Activated CD8-positive, alpha-beta memory T cell treated with anti-CD3 and anti-CD28 coated beads, Interleukin-2, amount 50 U/mL, for 4 hours (primary cell): ENCODE results near the gene MAPKBP1.
"Not testable (repeated sequence)": the region's sequence is repeated elsewhere in the genome, so short reads cannot be mapped to it uniquely, and the experiment has no call there.

Source experiments
- DNase-seq: peaks from one replicate; pipeline ENCODE4 v3.0.0-alpha.2; 2020

MAPKBP1 gene, protein sequence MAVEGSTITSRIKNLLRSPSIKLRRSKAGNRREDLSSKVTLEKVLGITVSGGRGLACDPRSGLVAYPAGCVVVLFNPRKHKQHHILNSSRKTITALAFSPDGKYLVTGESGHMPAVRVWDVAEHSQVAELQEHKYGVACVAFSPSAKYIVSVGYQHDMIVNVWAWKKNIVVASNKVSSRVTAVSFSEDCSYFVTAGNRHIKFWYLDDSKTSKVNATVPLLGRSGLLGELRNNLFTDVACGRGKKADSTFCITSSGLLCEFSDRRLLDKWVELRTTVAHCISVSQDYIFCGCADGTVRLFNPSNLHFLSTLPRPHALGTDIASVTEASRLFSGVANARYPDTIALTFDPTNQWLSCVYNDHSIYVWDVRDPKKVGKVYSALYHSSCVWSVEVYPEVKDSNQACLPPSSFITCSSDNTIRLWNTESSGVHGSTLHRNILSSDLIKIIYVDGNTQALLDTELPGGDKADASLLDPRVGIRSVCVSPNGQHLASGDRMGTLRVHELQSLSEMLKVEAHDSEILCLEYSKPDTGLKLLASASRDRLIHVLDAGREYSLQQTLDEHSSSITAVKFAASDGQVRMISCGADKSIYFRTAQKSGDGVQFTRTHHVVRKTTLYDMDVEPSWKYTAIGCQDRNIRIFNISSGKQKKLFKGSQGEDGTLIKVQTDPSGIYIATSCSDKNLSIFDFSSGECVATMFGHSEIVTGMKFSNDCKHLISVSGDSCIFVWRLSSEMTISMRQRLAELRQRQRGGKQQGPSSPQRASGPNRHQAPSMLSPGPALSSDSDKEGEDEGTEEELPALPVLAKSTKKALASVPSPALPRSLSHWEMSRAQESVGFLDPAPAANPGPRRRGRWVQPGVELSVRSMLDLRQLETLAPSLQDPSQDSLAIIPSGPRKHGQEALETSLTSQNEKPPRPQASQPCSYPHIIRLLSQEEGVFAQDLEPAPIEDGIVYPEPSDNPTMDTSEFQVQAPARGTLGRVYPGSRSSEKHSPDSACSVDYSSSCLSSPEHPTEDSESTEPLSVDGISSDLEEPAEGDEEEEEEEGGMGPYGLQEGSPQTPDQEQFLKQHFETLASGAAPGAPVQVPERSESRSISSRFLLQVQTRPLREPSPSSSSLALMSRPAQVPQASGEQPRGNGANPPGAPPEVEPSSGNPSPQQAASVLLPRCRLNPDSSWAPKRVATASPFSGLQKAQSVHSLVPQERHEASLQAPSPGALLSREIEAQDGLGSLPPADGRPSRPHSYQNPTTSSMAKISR (N-terminal part only)

DNA sequence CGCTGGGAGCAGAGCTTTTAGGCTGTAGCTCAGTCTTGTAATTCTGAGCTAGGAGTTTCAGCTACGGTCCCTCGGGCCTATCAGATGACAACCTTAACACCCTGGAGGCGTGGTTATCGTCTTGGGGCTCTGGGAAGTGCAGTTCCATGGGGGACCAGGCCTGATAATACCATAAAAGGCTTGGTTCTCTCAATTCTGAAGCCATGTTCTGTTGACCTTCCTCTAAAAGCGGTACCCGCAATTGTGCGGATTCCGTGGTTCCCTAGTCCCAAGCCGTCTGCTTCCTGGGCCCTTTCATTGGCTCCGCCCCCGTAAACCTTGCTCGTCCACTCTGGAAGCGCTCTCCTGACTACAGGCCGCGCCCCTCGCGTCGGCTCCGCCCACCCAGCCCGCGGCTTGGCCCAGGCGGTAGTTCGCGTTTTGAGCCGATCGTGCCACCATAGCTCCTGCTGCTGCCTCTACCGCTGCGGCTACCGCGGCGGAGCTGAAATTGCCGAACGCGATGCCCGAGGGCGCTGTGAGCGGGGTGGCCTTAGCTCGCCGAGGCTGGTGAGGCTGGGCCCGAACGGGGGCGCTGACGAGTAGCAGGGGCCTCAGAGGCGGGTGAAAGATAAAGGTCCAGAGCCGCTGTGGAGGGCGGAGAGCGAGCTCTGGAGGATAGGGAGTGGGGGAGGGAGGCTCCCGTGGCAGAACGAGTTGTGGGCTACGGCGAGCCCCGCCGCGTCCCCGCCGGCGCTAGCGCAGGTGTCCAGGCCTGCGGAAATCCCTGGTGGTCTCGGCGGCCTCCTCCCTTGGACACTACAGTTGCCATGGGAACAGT lies at the start of gene MAPKBP1:
TSS of gene MAPKBP1 (plus strand) at position 423 of the 820 bp plus-strand sequence. CDS start 792 bp downstream, outside the sequence.
- DNase-seq, result peak; percentile 97

DNA sequence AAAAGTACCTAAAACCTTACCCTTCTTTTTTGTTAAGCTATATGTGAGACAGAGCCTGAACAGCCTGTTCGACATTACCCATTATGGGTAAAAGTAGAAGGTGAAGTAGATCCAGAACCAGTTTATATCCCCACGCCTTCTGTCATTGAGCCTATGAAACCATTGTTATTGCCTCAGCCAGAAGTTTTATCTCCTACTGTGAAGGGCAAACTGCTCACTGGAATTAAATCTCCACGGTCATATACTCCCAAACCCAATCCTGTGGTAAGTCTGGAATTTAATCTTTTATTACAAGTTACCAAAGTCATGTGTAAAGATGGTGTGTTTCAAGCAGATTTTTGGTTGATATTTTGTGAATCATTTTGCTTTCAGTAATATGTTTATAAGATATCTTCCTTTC lies 47.1 kb upstream of the MAPKBP1 start:
- DNase-seq, result no peak

DNA sequence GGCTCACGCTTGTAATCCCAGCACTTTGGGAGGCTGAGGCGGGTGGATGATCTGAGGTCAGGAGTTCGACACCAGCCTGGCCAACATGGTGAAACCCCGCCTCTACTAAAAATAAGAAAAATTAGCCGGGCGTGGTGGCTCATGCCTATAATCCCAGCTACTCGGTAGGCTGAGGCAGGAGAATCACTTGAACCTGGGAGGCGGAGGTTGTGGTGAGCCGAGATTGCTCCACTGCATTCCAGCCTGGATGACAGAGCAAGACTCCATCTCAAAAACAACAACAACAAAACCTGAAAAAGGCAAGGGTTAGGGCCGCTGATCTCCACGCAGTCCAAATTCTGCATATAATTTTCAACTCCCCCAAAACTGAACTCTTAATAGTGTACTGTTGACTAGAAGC lies 46.2 kb upstream of the MAPKBP1 start:
- not testable (repeated sequence) for DNase-seq

DNA sequence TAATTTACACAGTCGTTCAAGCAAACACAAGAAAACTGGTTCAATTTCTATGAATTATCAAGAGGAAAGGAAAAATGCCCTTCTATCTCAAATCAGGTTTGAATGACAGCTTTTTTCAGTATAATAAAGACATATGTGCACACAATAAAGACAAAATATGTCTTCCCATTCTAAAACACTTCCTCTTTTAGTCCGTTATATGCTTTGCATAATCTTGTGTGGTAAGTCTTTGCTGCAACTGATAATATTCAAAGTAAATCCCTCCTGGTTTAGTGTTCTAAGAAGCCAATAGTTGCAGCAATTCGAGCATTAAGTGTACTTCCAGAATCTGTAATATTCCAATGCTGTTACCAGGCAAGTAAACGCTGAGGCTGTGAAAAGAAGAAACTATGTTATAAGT lies 43.7 kb upstream of the MAPKBP1 start:
- no peak for DNase-seq

DNA sequence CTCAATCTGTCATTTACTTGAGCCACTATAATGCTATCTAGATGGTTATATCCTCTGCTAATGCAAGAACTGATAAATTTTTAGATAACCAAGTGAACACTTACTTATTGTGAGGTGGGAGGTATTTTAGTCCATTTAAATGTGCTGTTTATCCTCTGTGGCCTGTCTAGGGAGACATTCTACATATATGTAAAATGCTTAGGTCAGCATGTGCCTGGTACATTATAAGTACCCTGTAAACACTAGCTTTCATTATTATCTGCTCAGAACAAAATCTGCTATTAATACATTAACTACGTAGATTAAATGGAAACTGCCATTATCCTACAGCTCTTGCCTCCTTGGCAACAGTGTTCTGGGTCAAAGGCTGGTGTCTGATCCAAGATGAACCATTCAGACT lies 41.8 kb upstream of the MAPKBP1 start:
- no peak for DNase-seq

DNA sequence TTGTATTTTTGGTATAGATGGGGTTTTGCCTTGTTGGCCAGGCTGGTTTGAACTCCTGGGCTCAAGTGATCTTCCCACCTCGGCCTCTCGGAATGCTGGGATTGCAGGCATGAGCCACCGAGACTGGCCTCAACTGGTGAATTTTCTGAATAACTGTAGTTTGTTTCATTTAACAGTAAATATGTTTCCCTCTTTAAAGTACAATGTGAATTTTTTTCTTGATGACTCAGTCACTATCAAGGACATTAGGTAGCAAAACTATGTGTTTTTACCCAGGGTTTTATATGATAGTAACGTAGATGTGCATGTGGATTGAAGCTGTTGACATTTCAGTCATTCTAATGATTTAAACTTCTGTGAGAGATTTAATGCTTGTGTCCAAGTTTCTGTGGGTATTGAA lies 40.2 kb upstream of the MAPKBP1 start:
- DNase-seq, result no peak

DNA sequence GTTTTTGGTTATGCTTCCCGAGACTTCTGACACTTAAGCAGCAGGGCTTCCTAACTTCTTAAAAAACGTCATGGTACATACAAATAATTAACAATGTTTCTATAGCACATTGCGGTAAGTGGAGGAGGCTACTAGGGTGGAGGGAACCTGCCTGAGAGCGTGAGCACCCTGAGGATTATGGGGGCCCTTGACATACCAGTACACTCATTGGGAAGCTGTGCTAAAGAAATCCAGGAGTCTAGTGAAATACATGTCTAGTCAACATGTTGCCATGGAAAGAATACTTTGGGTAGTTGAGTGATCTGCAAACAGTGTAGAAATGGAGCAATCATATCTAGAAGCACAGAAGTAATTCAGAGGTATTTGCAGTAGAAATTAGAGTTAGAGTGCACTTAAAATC lies 39.2 kb upstream of the MAPKBP1 start:
- no peak for DNase-seq

DNA sequence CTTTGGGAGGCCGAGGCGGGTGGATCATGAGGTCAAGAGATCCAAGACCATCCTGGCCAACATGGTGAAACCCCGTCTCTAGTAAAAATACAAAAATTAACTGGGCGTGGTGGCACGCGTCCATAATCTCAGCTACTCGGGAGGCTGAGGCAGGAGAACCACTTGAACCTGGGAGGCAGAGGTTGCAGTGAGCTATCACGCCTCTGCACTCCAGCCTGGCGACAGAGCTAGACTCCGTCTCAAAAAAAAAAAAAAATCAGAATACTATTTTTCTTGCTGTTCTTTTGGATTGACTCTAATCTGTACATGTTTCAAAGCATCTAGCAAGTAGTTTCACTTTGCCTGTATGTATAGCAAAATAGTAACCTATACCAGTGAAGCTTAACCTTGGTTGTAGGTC lies 38.8 kb upstream of the MAPKBP1 start:
- not testable (repeated sequence) for DNase-seq

DNA sequence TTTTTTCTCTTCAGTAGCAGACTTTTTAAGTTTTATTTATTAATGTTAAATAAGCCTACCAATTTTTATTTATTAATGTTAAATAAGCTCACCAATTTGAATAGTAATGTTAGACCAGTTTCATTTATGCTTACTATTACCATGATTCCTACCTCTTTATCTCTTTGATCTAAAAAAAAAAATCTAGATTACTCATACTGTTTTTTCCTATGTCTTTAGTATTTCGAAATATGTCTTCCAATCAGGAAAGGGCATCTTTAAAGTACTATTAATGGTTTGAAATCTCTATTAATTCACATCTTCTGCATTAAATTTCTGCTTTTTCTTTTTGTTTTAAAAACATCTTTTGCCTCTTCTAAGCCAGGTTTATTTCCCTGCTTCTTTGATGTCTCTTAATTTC lies 27.5 kb upstream of the MAPKBP1 start:
- DNase-seq, result no peak

DNA sequence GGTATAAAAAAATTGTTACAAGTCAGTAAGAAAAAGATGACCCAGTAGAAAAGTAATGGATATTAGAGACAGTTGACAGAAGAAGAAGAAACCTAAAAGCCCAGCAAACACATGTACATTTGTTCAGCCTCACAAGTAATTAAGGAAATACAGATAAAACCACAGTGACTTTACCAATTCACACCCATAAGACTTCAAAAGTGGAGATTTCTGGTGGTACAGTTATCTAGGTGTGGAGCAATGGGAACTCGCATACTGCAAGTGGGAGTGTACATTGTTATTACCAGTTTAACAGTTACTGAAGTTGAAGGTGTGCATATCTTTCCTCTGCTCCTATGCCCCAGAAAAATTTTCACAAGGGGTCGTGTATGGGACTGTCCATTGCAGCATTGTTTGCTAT lies 18.1 kb upstream of the MAPKBP1 start:
- no peak for DNase-seq

DNA sequence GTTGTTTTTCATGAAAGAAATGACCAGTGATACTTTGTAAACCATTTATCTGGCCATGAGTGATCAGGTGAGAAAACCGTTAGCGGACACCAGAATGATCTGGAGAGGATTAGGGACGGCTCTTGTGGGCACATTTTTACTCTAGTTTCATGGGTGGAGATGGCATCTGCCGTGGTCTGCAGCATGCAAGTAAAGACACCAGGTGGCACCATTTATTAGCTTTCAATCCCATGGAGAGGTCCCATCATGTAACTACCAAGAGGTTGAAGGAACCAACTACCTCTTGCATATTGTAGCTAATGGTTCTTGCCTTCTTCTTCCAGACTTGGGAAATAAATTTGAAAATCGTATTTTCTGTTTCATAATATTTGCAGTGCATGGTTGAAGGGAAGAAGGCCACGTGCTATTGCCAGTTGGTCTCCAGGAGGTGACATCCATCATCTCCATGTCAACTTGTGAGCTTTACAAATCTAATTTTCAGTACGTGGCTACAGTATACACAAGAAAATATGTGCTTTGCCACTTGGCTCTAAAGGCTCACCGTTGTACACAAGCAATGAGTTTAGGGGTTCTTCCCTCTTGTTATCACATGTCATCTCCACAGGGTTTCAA lies 1.5 kb upstream of the MAPKBP1 start:
- DNase-seq, result peak; percentile 52

DNA sequence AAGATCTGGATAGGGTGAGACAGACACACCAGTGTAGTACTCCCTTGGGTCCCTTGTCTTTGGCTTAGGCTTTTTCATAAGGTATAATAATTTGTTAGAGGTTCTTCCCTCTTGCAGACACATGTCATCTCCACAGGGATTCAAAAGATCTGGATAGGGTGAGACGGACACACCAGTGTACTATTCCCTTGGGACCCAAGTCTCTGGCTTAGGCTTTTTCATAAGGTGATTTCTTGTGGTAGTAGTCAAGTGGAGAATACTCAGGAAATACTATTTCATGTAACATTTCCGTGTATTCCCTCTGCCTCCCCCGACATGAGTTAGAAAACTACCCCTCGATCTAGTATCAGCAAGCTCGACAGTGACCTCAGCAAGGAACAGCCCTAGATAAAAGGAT lies 954 bp upstream of the MAPKBP1 start:
- no peak for DNase-seq

DNA sequence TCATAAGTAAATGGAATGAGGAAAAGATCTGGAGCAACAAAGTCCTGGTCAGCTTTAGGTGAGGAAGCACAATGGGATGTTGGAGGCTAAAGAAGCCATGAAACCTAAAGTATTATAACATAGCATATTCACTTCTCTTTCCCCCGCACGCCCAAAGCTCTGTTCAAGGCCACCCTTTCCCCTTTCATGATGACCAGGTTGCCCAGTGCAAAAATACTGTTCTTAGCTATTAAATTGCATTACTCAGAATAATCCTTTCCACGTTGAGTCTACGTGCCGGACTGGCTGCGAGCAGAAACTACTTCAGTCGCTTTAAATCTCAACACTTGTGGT lies 589 bp upstream of the MAPKBP1 start:
- no peak for DNase-seq

DNA sequence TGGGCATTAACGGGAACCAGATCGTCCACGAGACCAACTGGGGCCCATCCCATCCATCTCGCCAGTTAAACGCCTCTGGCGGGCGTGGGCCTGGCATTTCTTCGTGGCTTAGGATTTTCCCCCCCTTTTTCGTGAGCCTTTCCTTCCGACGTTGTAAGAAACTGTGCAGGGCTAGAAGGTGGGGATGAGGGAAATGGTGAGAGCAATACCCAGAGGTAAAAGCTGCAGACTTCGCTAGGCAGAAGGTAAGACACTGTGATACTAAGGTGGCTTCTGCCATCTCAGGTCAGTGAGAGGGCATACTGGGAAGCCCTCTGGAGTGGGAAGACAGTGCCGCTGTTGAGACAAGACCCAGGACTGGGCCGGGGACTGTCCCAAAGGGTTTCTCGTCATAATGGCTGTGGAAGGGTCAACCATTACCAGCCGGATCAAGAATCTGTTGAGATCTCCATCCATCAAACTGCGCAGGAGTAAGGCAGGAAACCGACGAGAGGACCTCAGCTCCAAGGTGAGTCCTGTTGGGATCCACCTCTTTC lies 666 bp downstream of the MAPKBP1 start:
- DNase-seq, result no peak

DNA sequence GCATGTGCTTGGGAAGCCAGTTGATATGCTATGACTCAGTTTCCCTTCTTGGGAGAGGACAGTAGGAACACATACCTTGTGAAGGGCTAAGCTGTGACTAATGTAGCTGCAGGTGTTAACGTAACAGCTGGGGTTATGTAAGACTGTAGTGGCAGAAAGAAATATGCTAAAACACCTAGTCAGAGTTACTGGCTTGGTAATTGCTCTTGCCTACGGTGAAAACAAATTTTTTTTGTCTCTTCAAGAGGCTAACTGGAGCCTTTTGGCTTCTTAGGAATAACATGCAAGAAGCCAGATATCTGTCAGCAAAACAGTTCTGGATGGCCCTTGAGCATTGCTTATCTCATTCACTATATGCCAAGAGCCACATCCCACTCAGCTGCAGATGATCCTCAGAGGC lies 1.4 kb downstream of the MAPKBP1 start:
- DNase-seq, result no peak

DNA sequence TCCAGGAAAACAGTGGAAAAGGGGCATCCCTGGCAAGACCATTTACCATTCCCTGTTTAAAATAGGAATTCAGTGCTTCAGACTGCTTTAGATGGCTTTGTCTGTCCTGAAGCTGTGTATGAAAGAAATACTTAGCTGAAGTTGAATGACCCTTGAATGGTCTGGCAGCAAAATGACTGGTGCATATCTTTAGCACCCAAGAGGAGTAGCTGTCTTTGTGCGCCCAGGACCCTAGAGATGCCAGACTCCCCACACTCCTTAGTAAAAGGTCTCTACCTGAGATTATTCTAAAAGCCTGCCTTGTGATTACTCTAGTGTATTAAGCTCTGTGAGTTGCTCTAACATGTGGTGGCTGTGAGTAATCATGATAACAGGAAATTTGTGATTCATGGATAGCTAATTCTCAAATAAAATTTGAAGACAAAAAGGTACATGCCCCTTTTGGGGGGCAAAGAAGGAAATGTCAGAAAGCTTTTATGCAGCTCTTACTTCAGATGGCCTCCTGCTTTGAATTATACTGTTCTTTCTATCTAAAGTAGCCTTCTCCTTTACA lies 3.2 kb downstream of the MAPKBP1 start:
- no peak for DNase-seq

DNA sequence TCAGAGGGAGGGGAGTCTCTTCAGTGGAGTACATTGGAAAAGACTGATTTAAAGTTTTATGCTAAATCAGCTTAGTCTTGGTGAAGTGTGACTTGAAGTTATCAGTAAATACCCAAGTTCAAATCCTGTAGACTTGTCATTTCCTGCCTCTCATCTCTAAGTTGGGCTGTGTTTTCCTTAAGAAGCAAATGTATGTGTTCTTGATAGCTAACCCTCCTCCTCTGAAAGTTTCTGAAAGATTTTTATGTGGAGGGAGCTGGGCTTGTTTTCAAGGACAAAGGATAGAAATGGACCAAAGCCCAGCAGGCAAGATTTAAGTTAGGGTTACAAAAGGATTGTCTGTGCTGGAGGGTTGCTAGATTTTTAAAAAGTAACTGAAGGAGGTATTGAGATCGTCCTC lies 4.2 kb downstream of the MAPKBP1 start:
- DNase-seq, result no peak

DNA sequence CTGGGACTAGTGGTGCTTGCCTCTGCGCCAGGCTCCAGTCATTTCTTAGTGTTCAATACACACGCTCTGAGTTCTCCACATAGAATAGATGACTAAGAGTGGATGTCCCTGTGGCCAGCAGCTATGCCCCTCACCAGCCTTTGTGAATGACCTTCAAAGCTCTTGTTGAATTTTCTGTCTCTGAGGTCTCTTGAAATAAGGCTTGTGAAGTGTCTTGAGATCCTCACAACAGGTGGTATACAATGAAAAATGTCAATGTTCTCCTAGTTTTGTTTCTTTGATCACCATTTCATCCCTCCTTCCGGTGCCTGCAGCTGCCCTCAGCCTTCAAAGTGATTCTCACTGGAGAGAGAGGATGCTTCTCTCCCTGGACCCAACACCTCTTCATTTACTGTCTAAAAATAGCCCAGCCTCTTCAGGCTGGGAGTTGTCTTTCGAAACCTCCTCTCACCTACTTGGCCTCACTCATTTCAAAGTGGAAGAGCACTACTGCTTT lies 5.4 kb downstream of the MAPKBP1 start:
- DNase-seq, result no peak

DNA sequence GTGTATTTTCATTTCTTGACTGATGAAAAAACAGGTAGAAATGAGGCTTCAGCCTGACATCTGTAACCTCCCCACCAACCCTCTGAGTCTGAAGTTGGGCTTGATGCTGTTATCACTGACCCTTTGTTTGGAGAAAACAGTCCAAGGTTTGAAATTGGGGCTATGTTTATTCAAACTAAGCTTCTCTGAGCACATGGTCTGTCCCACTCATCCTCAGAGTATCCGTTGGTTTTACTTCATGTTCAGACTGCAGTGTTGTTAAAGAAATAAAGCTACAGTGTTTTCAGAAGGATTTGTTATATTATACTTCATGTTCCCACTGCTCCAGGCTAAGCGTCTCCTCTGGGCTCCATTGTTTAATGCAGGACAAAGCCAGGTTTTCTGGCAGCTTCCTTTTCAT lies 6.0 kb downstream of the MAPKBP1 start:
- no peak for DNase-seq

DNA sequence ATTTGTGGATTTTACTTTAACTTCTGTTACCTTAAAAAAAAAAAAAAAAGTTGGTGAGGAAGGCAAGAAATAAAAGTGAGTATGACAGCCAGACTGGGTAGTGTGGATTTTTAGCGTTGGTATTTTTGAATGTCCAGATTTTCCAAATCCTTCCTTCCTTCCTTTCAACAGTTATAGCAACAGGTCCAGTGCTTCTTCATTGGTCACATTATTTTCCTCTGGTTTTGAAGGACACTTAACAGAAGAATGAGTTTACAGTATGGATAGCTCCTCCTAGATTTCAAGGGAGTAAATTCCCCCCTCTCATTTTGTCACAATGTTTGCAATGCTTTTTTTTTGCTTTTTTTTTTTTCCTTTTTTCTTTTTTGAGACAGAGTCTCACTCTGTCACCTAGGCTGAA lies 6.4 kb downstream of the MAPKBP1 start:
- no peak for DNase-seq
